H9 (cell line): ENCODE measurements around the gene AS3MT. TPM values are rescaled to one million over a fixed set of nuclear protein-coding genes. Genes with fewer than 3 reads are reported as not detected.

Experiments
- DNase-seq: peaks from one replicate; pipeline ENCODE4 v3.0.0-alpha.2; 2017
- H2AFZ ChIP-seq: one replicate; pipeline ENCODE4 v1.6.1; 2013; ENCODE audit warnings: mild to moderate bottlenecking, low read length, control low read depth, moderate library complexity
- H2AK5ac ChIP-seq: 2 replicates; pipeline ENCODE4 v1.6.1; 2013; ENCODE audit warnings: low read length, control low read depth, mixed read lengths; ENCODE audit not compliant: insufficient read length
- H2BK120ac ChIP-seq: one replicate; pipeline ENCODE4 v1.6.1; 2013; ENCODE audit warnings: low read depth, mild to moderate bottlenecking, low read length, control low read depth, inconsistent platforms; ENCODE audit not compliant: poor library complexity, severe bottlenecking
- H2BK12ac ChIP-seq: 2 replicates; pipeline ENCODE4 v1.6.1; 2013; ENCODE audit warnings: low read length, control low read depth, mixed read lengths, low read depth; ENCODE audit not compliant: insufficient read length
- H2BK15ac ChIP-seq: 2 replicates; pipeline ENCODE4 v1.6.1; 2013; ENCODE audit warnings: low read depth, low read length, control low read depth
- H2BK20ac ChIP-seq: one replicate; pipeline ENCODE4 v1.6.1; 2013; ENCODE audit warnings: low read depth, mild to moderate bottlenecking, low read length, control low read depth, inconsistent platforms; ENCODE audit not compliant: poor library complexity, severe bottlenecking
- H2BK5ac ChIP-seq: 2 replicates; pipeline ENCODE4 v1.6.1; 2013; ENCODE audit warnings: low read length, control low read depth, mixed read lengths; ENCODE audit not compliant: insufficient read length
- H3K14ac ChIP-seq: 2 replicates; pipeline ENCODE4 v1.6.1; 2013; ENCODE audit warnings: low read length, control low read depth; ENCODE audit not compliant: insufficient read depth
- H3K18ac ChIP-seq: 2 replicates; pipeline ENCODE4 v1.6.1; 2013; ENCODE audit warnings: low read depth, mild to moderate bottlenecking, mixed read lengths, low read length, control low read depth; ENCODE audit not compliant: insufficient read length
- H3K23ac ChIP-seq: 2 replicates; pipeline ENCODE4 v1.6.1; 2013; ENCODE audit warnings: low read length, control low read depth, mixed read lengths, low read depth; ENCODE audit not compliant: insufficient read length
- H3K23me2 ChIP-seq: 2 replicates; pipeline ENCODE4 v1.6.1; 2013; ENCODE audit warnings: low read depth, mild to moderate bottlenecking, mixed read lengths, low read length, control low read depth; ENCODE audit not compliant: insufficient read length, poor library complexity, severe bottlenecking
- H3K27ac ChIP-seq: 2 replicates; pipeline ENCODE4 v1.5.1; 2013; ENCODE audit warnings: low read length, control low read depth, mixed read lengths, low read depth; ENCODE audit not compliant: insufficient read length
- H3K27me3 ChIP-seq: 2 replicates; pipeline ENCODE4 v1.6.1; 2013; ENCODE audit warnings: low read length, control low read depth, inconsistent platforms; ENCODE audit not compliant: insufficient read depth
- H3K4ac ChIP-seq: 2 replicates; pipeline ENCODE4 v1.6.1; 2013; ENCODE audit warnings: low read depth, mild to moderate bottlenecking, control low read depth, inconsistent platforms, low read length, moderate library complexity
- H3K4me1 ChIP-seq: 2 replicates; pipeline ENCODE4 v1.6.1; 2013; ENCODE audit warnings: low read length, control low read depth, inconsistent platforms; ENCODE audit not compliant: insufficient read depth
- H3K4me2 ChIP-seq: 2 replicates; pipeline ENCODE4 v1.6.1; 2013; ENCODE audit warnings: low read length, control low read depth, mixed read lengths; ENCODE audit not compliant: insufficient read length, insufficient read depth
- H3K56ac ChIP-seq: 2 replicates; pipeline ENCODE4 v1.6.1; 2013; ENCODE audit warnings: low read depth, mild to moderate bottlenecking, mixed read lengths, low read length, control low read depth; ENCODE audit not compliant: insufficient read length
- H3K79me1 ChIP-seq: 2 replicates; pipeline ENCODE4 v1.6.1; 2013; ENCODE audit warnings: low read depth, mild to moderate bottlenecking, moderate library complexity, low read length, control low read depth, inconsistent platforms; ENCODE audit not compliant: insufficient read depth, poor library complexity, severe bottlenecking
- H3K79me2 ChIP-seq: 2 replicates; pipeline ENCODE4 v1.6.1; 2013; ENCODE audit warnings: low read length, control low read depth, inconsistent platforms; ENCODE audit not compliant: insufficient read depth
- H3K9ac ChIP-seq: 2 replicates; pipeline ENCODE4 v1.6.1; 2013; ENCODE audit warnings: low read length, control low read depth, mixed read lengths; ENCODE audit not compliant: insufficient read length; ENCODE audit errors: extremely low read depth
- H3K9me3 ChIP-seq: one replicate; pipeline ENCODE4 v1.6.1; 2013; ENCODE audit warnings: low read depth, low read length, inconsistent platforms; ENCODE audit not compliant: control insufficient read depth
- H3T11ph ChIP-seq: one replicate; pipeline ENCODE4 v1.6.1; 2013; ENCODE audit warnings: mild to moderate bottlenecking, low read length, control low read depth, inconsistent platforms
- H4K20me1 ChIP-seq: one replicate; pipeline ENCODE4 v1.6.1; 2013; ENCODE audit not compliant: control insufficient read depth, insufficient read length, insufficient read depth
- H4K5ac ChIP-seq: 2 replicates; pipeline ENCODE4 v1.6.1; 2013; ENCODE audit warnings: low read depth, mild to moderate bottlenecking, mixed read lengths, low read length, control low read depth; ENCODE audit not compliant: insufficient read length
- H4K8ac ChIP-seq: replicated peaks from 2 replicates; pipeline ENCODE4 v1.6.1; 2013; ENCODE audit warnings: low read length, control low read depth, mixed read lengths, low read depth; ENCODE audit not compliant: insufficient read length
- H4K91ac ChIP-seq: 2 replicates; pipeline ENCODE4 v1.6.1; 2013; ENCODE audit warnings: low read depth, mild to moderate bottlenecking, moderate library complexity, mixed read lengths, low read length, control low read depth; ENCODE audit not compliant: insufficient read length
- H3K27ac Mint-ChIP-seq, 3 experiments: 2 replicates in 2 of 3; 3 replicates in 1 of 3; pipeline ENCODE4 v1.8.0; 2020 to 2021; ENCODE audit warnings: mixed read lengths in 3 of 3, mild to moderate bottlenecking in 1 of 3, moderate library complexity in 1 of 3
- H3K27me3 Mint-ChIP-seq: 2 replicates; pipeline ENCODE4 v1.8.0; 2021; ENCODE audit warnings: low read depth, mild to moderate bottlenecking, moderate library complexity, mixed read lengths
- H3K36me3 Mint-ChIP-seq, 3 experiments: 2 replicates in 2 of 3; 3 replicates in 1 of 3; pipeline ENCODE4 v1.8.0; 2020 to 2021; ENCODE audit warnings: low read depth in 3 of 3, mixed read lengths in 3 of 3; ENCODE audit not compliant: insufficient read depth in 1 of 3
- H3K4me1 Mint-ChIP-seq, 2 experiments: 2 replicates each; pipeline ENCODE4 v1.8.0; 2020; ENCODE audit warnings: mixed read lengths in 2 of 2
- H3K4me3 Mint-ChIP-seq, 2 experiments: 2 replicates in 1 of 2; 3 replicates in 1 of 2; pipeline ENCODE4 v1.8.0; 2020 to 2021; ENCODE audit warnings: mild to moderate bottlenecking in 2 of 2, mixed read lengths in 2 of 2, moderate library complexity in 1 of 2
- H3K9me3 Mint-ChIP-seq, 2 experiments: 2 replicates in 1 of 2; 3 replicates in 1 of 2; pipeline ENCODE4 v1.8.0; 2020; ENCODE audit warnings: mild to moderate bottlenecking in 2 of 2, mixed read lengths in 2 of 2, moderate library complexity in 1 of 2
- CTCF ChIP-seq: fragments of 200-600 bp; sonication (generic); conservative IDR thresholded peaks from 3 replicates; pipeline ENCODE4 v1.8.0; 2021; ENCODE audit warnings: antibody characterized with exemption, mild to moderate bottlenecking
- WGBS: extraction: QIAGEN DNeasy Blood & Tissue Kit; methylation state at CpG from one replicate; pipeline ENCODE4 v1.1.7; 2013; ENCODE audit warnings: missing lambda C conversion rate, low lambda C conversion rate, mixed read lengths; ENCODE audit not compliant: insufficient read length; ENCODE audit errors: extremely low coverage; 5-methylcytosine and 5-hydroxymethylcytosine counted together
- total RNA-seq: library from RNA; stranded (reverse); gene quantifications from 2 replicates; pipeline ENCODE4 v1.2.1, GENCODE V29; 2021

Gene AS3MT
- total RNA-seq, 1 experiment from 2014 or later, result 16.4 TPM

- no peak overlapping the region for H3T11ph ChIP-seq
- H2BK5ac ChIP-seq, result no peak overlapping the region
- Mint-ChIP-seq H3K36me3 (no peaks in the 10 kb centered on the region; a peak in 1 of 7 replicates), H3K4me3 (no peak overlapping the region), H3K4me1 (peaks cover 8 to 15% of the 10 kb centered on the region in 2 experiments), H3K27ac (no peak overlapping the region), H3K27me3 (no peaks in the 10 kb centered on the region), H3K9me3 (no peaks in the 10 kb centered on the region)
- no peak overlapping the region for H3K14ac ChIP-seq
- no peak overlapping the region for H3K23ac ChIP-seq
- H3K18ac ChIP-seq, result no peak overlapping the region
- WGBS, result no CpG with 5 or more reads among the region's 4 CpGs
- no peaks in the 10 kb centered on the region for H3K4me1 ChIP-seq
- H3K56ac ChIP-seq, result no peak overlapping the region
- H2AFZ ChIP-seq, result no peak overlapping the region
- no peak overlapping the region for H2BK120ac ChIP-seq
- no peaks in the 10 kb centered on the region for H4K20me1 ChIP-seq
- no peak overlapping the region for H2AK5ac ChIP-seq
- H3K27ac ChIP-seq, result no peak overlapping the region
- no peak overlapping the region for H3K4me2 ChIP-seq
- no peak overlapping the region for H2BK20ac ChIP-seq
- H4K8ac ChIP-seq, result no peak overlapping the region
- H3K9ac ChIP-seq, result no peak overlapping the region
- no peak overlapping the region for H4K5ac ChIP-seq
- H4K91ac ChIP-seq, result no peak overlapping the region
- no peak for TF ChIP-seq CTCF
- no peaks in the 10 kb centered on the region for H3K27me3 ChIP-seq
- H2BK15ac ChIP-seq, result no peak overlapping the region
- no peaks in the 10 kb centered on the region for H3K23me2 ChIP-seq
- H3K9me3 ChIP-seq, result no peaks in the 10 kb centered on the region
- H3K79me1 ChIP-seq, result no peaks in the 10 kb centered on the region
- H3K4ac ChIP-seq, result no peak overlapping the region
- no peak overlapping the region for H2BK12ac ChIP-seq
- no peak for DNase-seq
- no peaks in the 10 kb centered on the region for H3K79me2 ChIP-seq
Observed at GRCh38 chr10:102948176-102948575, 78.9 kb downstream of the AS3MT start.
